Spleen (tissue), 11 donors: ENCODE results near the gene DENND2D. TPM values are rescaled to one million over a fixed set of nuclear protein-coding genes. Genes with fewer than 3 reads are reported as not detected.

Source experiments
- DNase-seq: peaks from one replicate; pipeline ENCODE4 v3.0.0-alpha.2; 2020
- H3K27ac ChIP-seq, 8 donors: fragments of 200-600 bp; sonication (generic) in 7 of 8; 1 replicate in 4 of 8; 2 replicates in 4 of 8; pipeline versions ENCODE4 v1.5.0 to v1.8.0; 2016 to 2021; ENCODE audit warnings: inconsistent platforms in 4 of 8, mild to moderate bottlenecking in 4 of 8, moderate library complexity in 1 of 8
- H3K27me3 ChIP-seq, 7 donors: fragments of 200-600 bp; sonication (generic) in 6 of 7; replicated peaks in 1 of 7; 1 replicate in 4 of 7; 2 replicates in 3 of 7; pipeline versions ENCODE4 v1.5.0 to v1.8.0; 2016 to 2021; ENCODE audit warnings: inconsistent platforms in 3 of 7, mild to moderate bottlenecking in 1 of 7
- H3K36me3 ChIP-seq, 6 donors: fragments of 200-600 bp; sonication (generic) in 5 of 6; 1 replicate in 4 of 6; 2 replicates in 2 of 6; pipeline versions ENCODE4 v1.5.0 to v1.8.0; 2016 to 2021; ENCODE audit warnings: inconsistent platforms in 2 of 6
- H3K4me1 ChIP-seq, 6 donors: fragments of 200-600 bp; sonication (generic) in 5 of 6; 1 replicate in 3 of 6; 2 replicates in 3 of 6; pipeline versions ENCODE4 v1.5.0 to v1.8.0; 2016 to 2021; ENCODE audit warnings: inconsistent platforms in 3 of 6
- H3K4me3 ChIP-seq, 8 donors: fragments of 200-600 bp; sonication (generic) in 7 of 8; 1 replicate in 4 of 8; 2 replicates in 4 of 8; pipeline versions ENCODE4 v1.5.0 to v1.8.0; 2016 to 2021; ENCODE audit warnings: inconsistent platforms in 4 of 8, mild to moderate bottlenecking in 4 of 8, moderate library complexity in 2 of 8
- H3K9me3 ChIP-seq, 8 donors: fragments of 200-600 bp; sonication (generic) in 7 of 8; 1 replicate in 4 of 8; 2 replicates in 4 of 8; pipeline versions ENCODE4 v1.5.0 to v1.8.0; 2016 to 2021; ENCODE audit warnings: inconsistent platforms in 4 of 8
- CTCF ChIP-seq, 11 experiments: fragments of 200-600 bp in 7 of 11; fragments of 450-650 bp in 4 of 11; sonication (generic) in 4 of 11; IDR thresholded peaks in 8 of 11; conservative IDR thresholded peaks in 3 of 11; 1 replicate in 7 of 11; 2 replicates in 4 of 11; pipeline versions ENCODE4 v1.4.0 to v1.8.0; 2016 to 2021; ENCODE audit warnings: antibody characterized with exemption in 11 of 11, inconsistent platforms in 4 of 11, mild to moderate bottlenecking in 1 of 11
- POLR2A ChIP-seq, 3 donors: fragments of 450-650 bp; IDR thresholded peaks; one replicate each; pipeline ENCODE4 v1.5.1; 2017; ENCODE audit warnings: antibody characterized with exemption in 3 of 3, mild to moderate bottlenecking in 1 of 3
- POLR2AphosphoS5 ChIP-seq, 3 donors: sonication (generic); formaldehyde crosslinking; IDR thresholded peaks; one replicate each; pipeline ENCODE4 v1.5.1; 2017; ENCODE audit warnings: antibody characterized with exemption in 3 of 3
- WGBS, 5 donors: extraction: QIAGEN DNeasy Blood & Tissue Kit in 3 of 5; methylation state at CpG; one replicate each; pipeline versions ENCODE4 v1.1.5 to v1.1.7; 2013 to 2018; 5-methylcytosine and 5-hydroxymethylcytosine counted together
- intact Hi-C: fragments of 100-400 bp; cut with DNase I; formaldehyde crosslinking; loops from one replicate; pipeline ENCODE4 v1.15.0; 2023; ENCODE audit warnings: low total_unique reads
- polyA plus RNA-seq, 3 donors: library from polyadenylated mRNA; stranded (reverse); fragments of 200-250 nt; gene quantifications; one replicate each; pipeline ENCODE4 v1.2.1, GENCODE V29; 2013
- small RNA-seq, 4 donors: library from RNA; depleted of rRNA; stranded (forward); fragments of <200 nt; gene quantifications; one replicate each; pipeline ENCODE3, GENCODE V24; 2016
- total RNA-seq, 7 donors: library from RNA; depleted of rRNA in 3 of 7; stranded (reverse); fragments of >200 nt in 3 of 7; fragmentation: NEBNext Ultra II Directional in 4 of 7; extraction: Animal tissue kit (Norgen Biotek cat#: 25700) in 4 of 7; gene quantifications; one replicate each; pipeline versions ENCODE4 v1.1.0 to v1.2.1, GENCODE V29; 2016 to 2021
- donor health status: healthy with polysubstance abuse.
- donor health status: DM: no; HTN: no; CAD: no; lungs with moderate emphysema.
- donor health status: DM: no; HTN: no; CAD: no.
- donor health status: Bipolar disorder and iron deficiency.
- donor health status: healthy.
- donor health status: DM: no; HTN: no; CAD: no.
- donor health status: DM: yes; HTN: yes; CAD: no.

The DENND2D gene
- total and polyA plus RNA-seq, 10 donors: 90.3 to 182 (median 149) TPM

- Histone ChIP-seq H3K36me3 (peaks cover 0 to 39% (median 21%) of the 10 kb centered on the region in 6 donors), H3K4me1 (peaks cover 23 to 89% (median 81%) of the 10 kb centered on the region in 6 donors), H3K9me3 (no peaks in the 10 kb centered on the region), H3K27ac (peak overlapping the region; percentile 82 to 99 (median 96)), H3K27me3 (no peaks in the 10 kb centered on the region), H3K4me3 (peak overlapping the region; percentile 75 to 94 (median 85))
- WGBS, 5 donors: 0 to 1% (median 0%) methylated on average over 5 to 9 of the region's 9 CpGs
- TF ChIP-seq CTCF (IDR thresholded peaks at IDR 0.05 in 8 of 11, conservative IDR thresholded peaks at IDR 0.05 in 3 of 11): no peak
- TF ChIP-seq POLR2AphosphoS5 (IDR thresholded peaks at IDR 0.05): no peak
- no peak for TF ChIP-seq POLR2A (IDR thresholded peaks at IDR 0.05)
- no peak for DNase-seq
- intact Hi-C loops: loop anchor here (10.0 kb wide), 1 partner anchor 54 kb away; no protein-coding TSS in a partner anchor
Observed at GRCh38 chr1:111140680-111140967, 59.8 kb downstream of the DENND2D start.

- Histone ChIP-seq H3K27ac (peak within 1 kb of the TSS; percentile 82 to 99 (median 96)), H3K27me3 (no peaks in the 10 kb centered on the region), H3K4me3 (peak within 1 kb of the TSS; percentile 75 to 94 (median 85)), H3K4me1 (peaks cover 23 to 89% (median 81%) of the 10 kb centered on the region in 6 donors), H3K9me3 (no peaks in the 10 kb centered on the region), H3K36me3 (peaks cover 0 to 39% (median 24%) of the 10 kb centered on the region in 6 donors)
- TF ChIP-seq CTCF (IDR thresholded peaks at IDR 0.05 in 8 of 11, conservative IDR thresholded peaks at IDR 0.05 in 3 of 11) (peak in 1 of 11 experiments; percentile 19), POLR2AphosphoS5 (IDR thresholded peaks at IDR 0.05) (peak; percentile 91 to 94 (median 92)), POLR2A (IDR thresholded peaks at IDR 0.05) (peak; percentile 37 to 74 (median 39))
- DNase-seq: peak; percentile 99
- 0 to 1% (median 0%) methylated on average over 16 to 68 of the region's 68 CpGs for WGBS, 5 donors
- intact Hi-C loops: loop anchor here (10.0 kb wide), 1 partner anchor 55 kb away; no protein-coding TSS in a partner anchor
Observed at GRCh38 chr1:111139956-111140679, 60.3 kb downstream of the DENND2D start, which contains the start of the genes CEPT1 and DRAM2. Gene CEPT1 (plus strand): TSS chr1:111140223. CDS start chr1:111147715, 7,492 bp downstream. Gene DRAM2 (minus strand): TSS chr1:111140093. CDS start chr1:111131554, 8,539 bp downstream.

GRCh38 chr1:111139324-111139955 lies 61.0 kb downstream of the DENND2D start:
- peaks cover 0 to 38% (median 26%) of the 10 kb centered on the region in 6 donors for H3K36me3 ChIP-seq
- WGBS, 5 donors: 0% methylated on average over 31 to 33 of the region's 33 CpGs
- no peak for TF ChIP-seq CTCF (IDR thresholded peaks at IDR 0.05 in 8 of 11, conservative IDR thresholded peaks at IDR 0.05 in 3 of 11)
- TF ChIP-seq POLR2AphosphoS5 (IDR thresholded peaks at IDR 0.05): peak in 1 of 3 donors; percentile 30
- TF ChIP-seq POLR2A (IDR thresholded peaks at IDR 0.05): no peak
- intact Hi-C loops: no loop called here
- no peaks in the 10 kb centered on the region for H3K27me3 ChIP-seq
- peak overlapping the region; percentile 82 to 99 (median 96) for H3K27ac ChIP-seq
- H3K4me1 ChIP-seq: peaks cover 23 to 86% (median 81%) of the 10 kb centered on the region in 6 donors
- no peaks in the 10 kb centered on the region for H3K9me3 ChIP-seq
- DNase-seq: no peak
- H3K4me3 ChIP-seq: peak overlapping the region; percentile 75 to 94 (median 85)

Small RNA genes within 50 kb of the gene (small RNA-seq; reads per million reads assigned to genes)
- gene AL355816.1: 0 reads per million in 4 donors

Other genes with a start within 250 kb of the DENND2D start
- gene LRIF1, start 236.7 kb downstream of the DENND2D start, total RNA-seq: 10 to 100 TPM; 11.2 to 18.4 (median 16.4) TPM
- 10 to 100 TPM; 15.1 to 18.1 (median 16.5) TPM for gene LRIF1, start 236.7 kb downstream of the DENND2D start, polyA plus RNA-seq
- gene DRAM2, start 60.6 kb downstream of the DENND2D start, total RNA-seq: 100 to 1,000 TPM in 3 of 7 donors, 10 to 100 TPM in 4; 64.0 to 188 (median 81.0) TPM
- gene DRAM2, start 60.6 kb downstream of the DENND2D start, polyA plus RNA-seq: 100 to 1,000 TPM in 2 of 3 donors, 10 to 100 TPM in 1; 90.5 to 130 (median 105) TPM
- 100 to 1,000 TPM in 4 of 7 donors, 10 to 100 TPM in 3; 90.9 to 140 (median 105) TPM for gene CEPT1, start 60.4 kb downstream of the DENND2D start, total RNA-seq
- 10 to 100 TPM; 61.1 to 69.2 (median 65.4) TPM for gene CEPT1, start 60.4 kb downstream of the DENND2D start, polyA plus RNA-seq
- gene CHI3L2, start 27.1 kb upstream of the DENND2D start, total RNA-seq: 10 to 100 TPM in 6 of 7 donors, 1 to 10 TPM in 1; 6.0 to 58.3 (median 25.6) TPM
- 100 to 1,000 TPM in 1 of 3 donors, 10 to 100 TPM in 2; 40.1 to 159 (median 59.2) TPM for gene CHI3L2, start 27.1 kb upstream of the DENND2D start, polyA plus RNA-seq
- gene CHIA, start 90.2 kb upstream of the DENND2D start, total RNA-seq: not detected
- under 1 TPM in 1 of 3 donors, not detected in 2; 0.14 TPM for gene CHIA, start 90.2 kb upstream of the DENND2D start, polyA plus RNA-seq
- 10 to 100 TPM in 1 of 7 donors, 1 to 10 TPM in 6; 2.2 to 10.7 (median 3.7) TPM for gene OVGP1, start 227.1 kb upstream of the DENND2D start, total RNA-seq
- 1 to 10 TPM; 3.0 to 6.7 (median 3.5) TPM for gene OVGP1, start 227.1 kb upstream of the DENND2D start, polyA plus RNA-seq
- 10 to 100 TPM; 25.4 to 36.6 (median 34.9) TPM for gene WDR77, start 248.6 kb upstream of the DENND2D start, total RNA-seq
- gene WDR77, start 248.6 kb upstream of the DENND2D start, polyA plus RNA-seq: 10 to 100 TPM; 24.8 to 34.5 (median 31.7) TPM
- gene ATP5PB, start 248.8 kb upstream of the DENND2D start, total RNA-seq: 100 to 1,000 TPM; 124 to 168 (median 143) TPM
- 100 to 1,000 TPM; 204 to 277 (median 262) TPM for gene ATP5PB, start 248.8 kb upstream of the DENND2D start, polyA plus RNA-seq